ENCODE results near the gene MYO1D.
A peak's percentile ranks its signal among the peaks of the same experiment; 100 is the strongest.

The MYO1D gene

GRCh38 chr17:32869345-32870026, 7.4 kb downstream of the MYO1D start:
- POLR2A ChIA-PET = no interaction called here
- CTCF ChIA-PET = interaction anchor here (0.8 to 12.6 kb wide), 7 partner anchors 8 to 426 kb away, joined by 3 to 133 read pairs (median 3); partner anchors contain the start of genes MYO1D and PSMD11
- TF ChIP-seq, protein P1, sequence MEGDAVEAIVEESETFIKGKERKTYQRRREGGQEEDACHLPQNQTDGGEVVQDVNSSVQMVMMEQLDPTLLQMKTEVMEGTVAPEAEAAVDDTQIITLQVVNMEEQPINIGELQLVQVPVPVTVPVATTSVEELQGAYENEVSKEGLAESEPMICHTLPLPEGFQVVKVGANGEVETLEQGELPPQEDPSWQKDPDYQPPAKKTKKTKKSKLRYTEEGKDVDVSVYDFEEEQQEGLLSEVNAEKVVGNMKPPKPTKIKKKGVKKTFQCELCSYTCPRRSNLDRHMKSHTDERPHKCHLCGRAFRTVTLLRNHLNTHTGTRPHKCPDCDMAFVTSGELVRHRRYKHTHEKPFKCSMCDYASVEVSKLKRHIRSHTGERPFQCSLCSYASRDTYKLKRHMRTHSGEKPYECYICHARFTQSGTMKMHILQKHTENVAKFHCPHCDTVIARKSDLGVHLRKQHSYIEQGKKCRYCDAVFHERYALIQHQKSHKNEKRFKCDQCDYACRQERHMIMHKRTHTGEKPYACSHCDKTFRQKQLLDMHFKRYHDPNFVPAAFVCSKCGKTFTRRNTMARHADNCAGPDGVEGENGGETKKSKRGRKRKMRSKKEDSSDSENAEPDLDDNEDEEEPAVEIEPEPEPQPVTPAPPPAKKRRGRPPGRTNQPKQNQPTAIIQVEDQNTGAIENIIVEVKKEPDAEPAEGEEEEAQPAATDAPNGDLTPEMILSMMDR (IDR thresholded peaks at IDR 0.05; ENCODE audit: control extremely low read depth, extremely low read depth, low read depth, missing control alignments) = no peak
- DNase-seq (ENCODE audit: extremely low spot score) = no peak

DNA sequence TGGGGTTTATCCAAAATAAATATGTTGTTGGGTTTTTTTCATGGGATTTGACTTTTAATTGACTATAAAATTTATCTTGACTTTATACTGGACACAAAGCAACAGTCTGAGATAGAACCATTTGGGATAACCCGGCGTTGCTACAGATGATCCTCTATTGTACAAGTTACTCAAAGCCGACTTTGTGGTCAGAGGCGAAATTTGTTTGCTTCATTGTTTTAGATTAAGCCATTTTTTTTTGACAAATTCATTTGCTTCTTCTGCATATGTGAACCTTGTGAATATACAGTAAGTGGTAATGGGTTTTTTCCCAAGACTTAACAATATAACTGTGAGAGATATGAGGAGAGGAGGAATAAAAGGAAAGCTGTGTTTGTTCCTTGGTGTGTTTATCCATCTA, 11.8 kb downstream of the MYO1D start:
- TF ChIP-seq, protein P1 (IDR thresholded peaks at IDR 0.05; ENCODE audit: control extremely low read depth, extremely low read depth, low read depth, missing control alignments) = no peak
- CTCF ChIA-PET = interaction anchor here (0.8 to 12.6 kb wide), 4 partner anchors 12 to 186 kb away, joined by 3 to 133 read pairs (median 3); partner anchors contain the start of gene MYO1D
- POLR2A ChIA-PET = no interaction called here
- no peak for DNase-seq (ENCODE audit: extremely low spot score)

DNA sequence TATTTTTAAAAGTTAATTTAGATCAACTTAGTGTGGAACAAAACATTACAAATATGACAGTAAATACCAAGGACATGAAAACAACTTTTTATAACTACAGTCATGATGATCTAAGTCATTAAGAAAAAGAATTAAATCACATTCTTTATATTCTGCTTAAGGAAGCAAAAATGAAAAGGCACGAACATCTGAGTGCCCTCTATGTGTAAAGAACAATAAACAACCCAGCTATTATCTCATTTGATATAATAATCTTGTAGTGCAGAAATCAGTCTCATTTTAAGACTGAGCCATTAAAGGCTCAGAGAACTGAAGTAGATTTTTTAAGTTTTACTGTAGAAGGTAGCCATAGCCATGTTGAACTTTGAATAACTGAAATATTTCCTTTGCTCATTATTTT, 13.4 kb downstream of the MYO1D start:
- CTCF ChIA-PET = interaction anchor here (12.6 kb wide), 1 partner anchor 14 kb away, joined by 133 read pairs; the partner anchor contains the start of gene MYO1D
- DNase-seq (ENCODE audit: extremely low spot score) = no peak
- POLR2A ChIA-PET = interaction anchor here (0.7 kb wide), 1 partner anchor 398 kb away, joined by 8 read pairs; no protein-coding TSS in a partner anchor
- TF ChIP-seq, protein P1 (IDR thresholded peaks at IDR 0.05; ENCODE audit: control extremely low read depth, extremely low read depth, low read depth, missing control alignments) = no peak

- DNase-seq (ENCODE audit: extremely low spot score) = no peak
- TF ChIP-seq, protein P1 (IDR thresholded peaks at IDR 0.05; ENCODE audit: control extremely low read depth, extremely low read depth, low read depth, missing control alignments) = no peak
- CTCF ChIA-PET = interaction anchor here (1.0 to 12.6 kb wide), 5 partner anchors 14 to 79 kb away, joined by 3 to 133 read pairs (median 6); partner anchors contain the start of gene MYO1D
- POLR2A ChIA-PET = no interaction called here
Observed at GRCh38 chr17:32862940-32863339, 14.0 kb downstream of the MYO1D start.

GRCh38 chr17:32861981-32862380, 14.9 kb downstream of the MYO1D start:
- ChIA-PET POLR2A (interaction anchor here (0.7 kb wide), 1 partner anchor 15 kb away, joined by 3 read pairs; the partner anchor contains the start of gene MYO1D), CTCF (interaction anchor here (1.0 to 12.6 kb wide), 8 partner anchors 10 to 78 kb away, joined by 3 to 133 read pairs (median 5); partner anchors contain the start of gene MYO1D)
- DNase-seq (ENCODE audit: extremely low spot score) = no peak
- TF ChIP-seq, protein P1 (IDR thresholded peaks at IDR 0.05; ENCODE audit: control extremely low read depth, extremely low read depth, low read depth, missing control alignments) = no peak

DNA sequence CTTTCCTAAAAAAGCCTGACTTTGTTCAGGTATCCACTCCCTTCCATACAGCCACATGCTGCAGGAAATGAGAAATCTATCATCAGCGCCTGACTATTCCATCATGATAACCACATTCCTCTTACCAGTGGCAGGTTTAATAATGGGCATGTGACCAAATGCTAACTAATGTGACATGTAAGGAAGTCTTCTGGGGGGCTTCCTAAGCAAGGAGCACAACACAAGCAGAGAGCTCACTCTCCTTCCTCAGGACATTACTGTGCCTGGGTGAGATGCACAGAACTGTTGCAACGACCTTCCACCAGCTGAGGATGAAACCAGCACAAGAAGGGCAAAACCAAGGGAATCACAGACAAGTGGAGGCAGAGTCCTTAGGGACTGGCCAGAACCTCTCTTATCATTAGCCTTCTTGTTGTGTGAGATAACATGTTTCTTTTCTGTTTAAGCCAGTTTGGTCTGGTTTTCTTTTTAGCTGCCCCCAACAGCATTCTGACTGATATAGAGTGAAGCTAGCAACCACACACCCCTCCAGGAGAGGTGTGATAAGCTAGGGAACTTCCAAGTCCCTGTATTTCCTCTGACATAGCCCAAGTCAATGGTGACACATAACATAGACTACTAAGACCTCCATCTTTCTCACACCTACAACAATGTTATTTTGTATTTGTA, 16.9 kb downstream of the MYO1D start:
- TF ChIP-seq, protein P1 (IDR thresholded peaks at IDR 0.05; ENCODE audit: control extremely low read depth, extremely low read depth, low read depth, missing control alignments) = no peak
- ChIA-PET POLR2A (interaction anchor here (0.6 kb wide), 1 partner anchor 207 kb away, joined by 14 read pairs; no protein-coding TSS in a partner anchor), CTCF (interaction anchor here (1.0 to 12.6 kb wide), 6 partner anchors 11 to 86 kb away, joined by 3 to 133 read pairs (median 6); partner anchors contain the start of gene MYO1D)
- DNase-seq (ENCODE audit: extremely low spot score) = peak; percentile 33
